BE2C (cell line): Measurements from ENCODE around the gene SLC4A4.

ENCODE experiments used
- DNase-seq: peaks from one replicate; pipeline ENCODE4 v3.0.0-alpha.2; 2020
- H3K27me3 ChIP-seq: fragments of 250-450 bp; sonication (Bioruptor Pico); 2 replicates; pipeline ENCODE4 v1.5.1; 2020; ENCODE audit warnings: mild to moderate bottlenecking
- H3K36me3 ChIP-seq: fragments of 250-450 bp; sonication (Bioruptor Pico); 2 replicates; pipeline ENCODE4 v1.5.1; 2020; ENCODE audit warnings: mild to moderate bottlenecking
- H3K4me1 ChIP-seq: fragments of 250-450 bp; sonication (Bioruptor Pico); 2 replicates; pipeline ENCODE4 v1.5.1; 2020
- H3K4me3 ChIP-seq: 2 replicates; pipeline ENCODE4 v1.5.1; 2011; ENCODE audit warnings: low read depth, low read length
- H3K9me3 ChIP-seq: fragments of 250-450 bp; sonication (Bioruptor Pico); 2 replicates; pipeline ENCODE4 v1.5.1; 2020
- TF ChIP-seq, protein P1 (sequence below): IDR thresholded peaks from 2 replicates; pipeline ENCODE4 v1.5.1; 2012; ENCODE audit warnings: mild to moderate bottlenecking, low read depth, low read length

Gene SLC4A4

DNA sequence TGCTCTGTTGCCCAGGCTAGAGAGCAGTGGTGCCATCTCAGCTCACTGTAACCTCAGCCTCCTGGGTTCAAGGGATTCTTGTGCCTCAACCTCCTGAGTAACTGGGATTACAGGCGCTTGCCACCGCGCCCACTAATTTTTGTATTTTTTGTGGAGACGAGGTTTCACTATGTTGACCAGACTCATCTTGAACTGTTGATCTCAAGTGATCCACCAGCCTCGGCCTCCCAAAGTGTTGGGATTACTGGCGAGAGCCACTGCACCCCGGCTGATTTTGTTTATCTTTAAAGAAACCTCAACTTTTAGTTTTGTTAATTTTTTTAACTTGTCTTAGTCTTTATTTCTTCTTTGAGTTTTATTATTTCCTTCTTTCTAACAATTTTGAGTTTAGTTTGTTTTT is 163.2 kb downstream of the SLC4A4 start:
- TF ChIP-seq, protein P1, sequence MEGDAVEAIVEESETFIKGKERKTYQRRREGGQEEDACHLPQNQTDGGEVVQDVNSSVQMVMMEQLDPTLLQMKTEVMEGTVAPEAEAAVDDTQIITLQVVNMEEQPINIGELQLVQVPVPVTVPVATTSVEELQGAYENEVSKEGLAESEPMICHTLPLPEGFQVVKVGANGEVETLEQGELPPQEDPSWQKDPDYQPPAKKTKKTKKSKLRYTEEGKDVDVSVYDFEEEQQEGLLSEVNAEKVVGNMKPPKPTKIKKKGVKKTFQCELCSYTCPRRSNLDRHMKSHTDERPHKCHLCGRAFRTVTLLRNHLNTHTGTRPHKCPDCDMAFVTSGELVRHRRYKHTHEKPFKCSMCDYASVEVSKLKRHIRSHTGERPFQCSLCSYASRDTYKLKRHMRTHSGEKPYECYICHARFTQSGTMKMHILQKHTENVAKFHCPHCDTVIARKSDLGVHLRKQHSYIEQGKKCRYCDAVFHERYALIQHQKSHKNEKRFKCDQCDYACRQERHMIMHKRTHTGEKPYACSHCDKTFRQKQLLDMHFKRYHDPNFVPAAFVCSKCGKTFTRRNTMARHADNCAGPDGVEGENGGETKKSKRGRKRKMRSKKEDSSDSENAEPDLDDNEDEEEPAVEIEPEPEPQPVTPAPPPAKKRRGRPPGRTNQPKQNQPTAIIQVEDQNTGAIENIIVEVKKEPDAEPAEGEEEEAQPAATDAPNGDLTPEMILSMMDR = no peak

DNA sequence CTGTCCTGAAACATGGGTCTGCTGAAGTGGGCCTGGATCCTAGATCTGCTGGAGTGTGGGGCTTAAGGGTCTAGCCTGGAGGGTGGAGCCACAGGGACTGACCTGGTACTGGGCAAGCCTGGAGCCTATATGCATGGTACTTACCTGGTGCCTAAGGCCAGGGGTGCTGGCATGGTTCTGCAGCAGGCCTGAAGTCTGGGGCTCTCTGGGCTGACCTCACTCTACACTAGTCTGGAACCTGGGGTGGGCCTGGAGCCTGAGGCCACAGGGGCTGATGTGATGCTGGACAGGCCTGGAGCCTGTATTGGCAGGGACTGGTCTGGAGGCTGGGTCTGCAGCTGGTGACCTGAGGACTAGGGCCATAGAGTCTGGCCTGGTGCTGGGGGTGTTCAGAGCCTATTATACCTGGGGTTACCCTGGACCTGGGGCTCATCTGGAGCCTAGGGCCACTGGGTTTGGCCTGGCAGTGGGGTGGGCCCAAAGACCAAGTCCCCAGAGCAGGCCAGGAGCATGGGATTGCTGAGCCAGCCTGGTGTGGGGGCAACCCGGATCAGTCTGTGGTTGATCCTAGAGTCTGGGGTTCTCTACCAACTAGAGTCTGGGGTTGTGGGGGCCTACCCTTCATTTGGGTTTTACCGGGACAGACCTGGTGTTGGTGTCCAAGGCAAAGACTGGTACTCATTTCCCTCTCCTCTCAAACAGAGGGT is 179.6 kb downstream of the SLC4A4 start:
- Histone ChIP-seq H3K9me3 (no peaks in the 10 kb centered on the region), H3K27me3 (no peaks in the 10 kb centered on the region), H3K4me1 (no peaks in the 10 kb centered on the region), H3K4me3 (no peak overlapping the region), H3K36me3 (no peaks in the 10 kb centered on the region)
- DNase-seq = no peak
- TF ChIP-seq, protein P1 = no peak

More for the DNA sequence above, 163.2 kb downstream of the SLC4A4 start:
- no peak for DNase-seq
- Histone ChIP-seq H3K36me3 (no peaks in the 10 kb centered on the region), H3K4me1 (no peaks in the 10 kb centered on the region), H3K27me3 (no peaks in the 10 kb centered on the region), H3K9me3 (no peaks in the 10 kb centered on the region), H3K4me3 (no peak overlapping the region)

DNA sequence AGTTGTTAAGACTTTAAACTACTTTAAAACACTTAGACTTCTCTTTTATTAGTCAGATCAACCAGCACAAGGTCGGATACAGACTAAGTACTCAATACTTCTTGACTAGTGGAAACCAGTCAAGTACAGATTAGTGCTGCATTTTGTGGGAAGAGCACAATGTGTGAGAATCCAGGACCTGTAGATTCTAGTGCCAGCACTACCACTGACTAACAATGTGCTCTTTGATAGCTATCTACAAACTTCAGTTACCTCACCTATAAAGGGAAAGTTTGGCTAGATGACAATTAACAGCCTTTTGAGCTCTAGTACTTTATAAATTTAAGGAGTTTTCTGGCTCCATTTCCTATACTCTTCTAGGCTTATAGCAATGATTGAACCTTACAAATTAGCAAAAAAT is 181.5 kb downstream of the SLC4A4 start:
- Histone ChIP-seq H3K4me1 (no peaks in the 10 kb centered on the region), H3K9me3 (no peaks in the 10 kb centered on the region), H3K36me3 (no peaks in the 10 kb centered on the region), H3K4me3 (no peak overlapping the region), H3K27me3 (no peaks in the 10 kb centered on the region)
- TF ChIP-seq, protein P1 = no peak
- DNase-seq = no peak

DNA sequence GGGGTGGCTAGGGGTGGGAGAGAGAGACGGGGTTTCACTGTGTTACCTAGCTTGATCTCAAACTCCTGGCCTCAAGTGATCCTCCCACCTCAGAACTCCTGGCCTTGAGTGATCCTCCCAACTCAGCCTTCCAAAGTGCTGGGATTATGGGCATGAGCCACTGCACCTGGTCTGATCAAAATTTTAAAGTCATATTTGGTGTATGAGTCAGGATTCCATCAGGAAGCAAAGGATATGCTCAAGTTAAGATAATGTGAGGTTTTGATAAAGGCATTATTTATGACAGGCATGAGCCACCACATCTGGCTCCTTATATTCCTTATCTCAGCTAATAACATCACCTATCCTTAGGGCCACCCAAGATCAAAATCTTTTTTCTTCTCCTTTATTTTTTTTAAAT is 182.0 kb downstream of the SLC4A4 start:
- no peaks in the 10 kb centered on the region for H3K36me3 ChIP-seq
- DNase-seq = no peak
- no peaks in the 10 kb centered on the region for H3K27me3 ChIP-seq
- TF ChIP-seq, protein P1 = no peak
- no peaks in the 10 kb centered on the region for H3K4me1 ChIP-seq
- H3K4me3 ChIP-seq = no peak overlapping the region
- H3K9me3 ChIP-seq = no peaks in the 10 kb centered on the region

DNA sequence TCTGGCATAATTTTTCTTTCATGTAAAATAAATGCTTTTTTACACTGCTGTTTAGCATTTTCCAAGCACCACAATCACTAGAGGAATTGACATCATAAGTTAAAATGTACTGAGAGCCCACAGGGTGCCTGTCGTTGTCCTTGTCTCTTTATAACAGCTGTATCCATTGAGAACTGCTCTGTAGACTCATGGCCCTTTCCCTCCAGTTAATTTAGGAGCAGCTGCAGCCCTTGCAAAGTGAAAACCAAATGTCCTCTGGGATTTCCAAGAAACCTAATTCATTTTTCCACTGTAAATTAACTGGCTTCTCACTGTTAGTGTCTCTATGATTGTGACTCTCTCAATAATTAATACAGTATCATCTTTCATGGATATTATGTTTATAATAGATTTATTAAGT is 185.9 kb downstream of the SLC4A4 start:
- H3K9me3 ChIP-seq = no peaks in the 10 kb centered on the region
- DNase-seq = no peak
- H3K4me3 ChIP-seq = no peak overlapping the region
- TF ChIP-seq, protein P1 = no peak
- no peaks in the 10 kb centered on the region for H3K36me3 ChIP-seq
- H3K4me1 ChIP-seq = no peaks in the 10 kb centered on the region
- no peaks in the 10 kb centered on the region for H3K27me3 ChIP-seq

DNA sequence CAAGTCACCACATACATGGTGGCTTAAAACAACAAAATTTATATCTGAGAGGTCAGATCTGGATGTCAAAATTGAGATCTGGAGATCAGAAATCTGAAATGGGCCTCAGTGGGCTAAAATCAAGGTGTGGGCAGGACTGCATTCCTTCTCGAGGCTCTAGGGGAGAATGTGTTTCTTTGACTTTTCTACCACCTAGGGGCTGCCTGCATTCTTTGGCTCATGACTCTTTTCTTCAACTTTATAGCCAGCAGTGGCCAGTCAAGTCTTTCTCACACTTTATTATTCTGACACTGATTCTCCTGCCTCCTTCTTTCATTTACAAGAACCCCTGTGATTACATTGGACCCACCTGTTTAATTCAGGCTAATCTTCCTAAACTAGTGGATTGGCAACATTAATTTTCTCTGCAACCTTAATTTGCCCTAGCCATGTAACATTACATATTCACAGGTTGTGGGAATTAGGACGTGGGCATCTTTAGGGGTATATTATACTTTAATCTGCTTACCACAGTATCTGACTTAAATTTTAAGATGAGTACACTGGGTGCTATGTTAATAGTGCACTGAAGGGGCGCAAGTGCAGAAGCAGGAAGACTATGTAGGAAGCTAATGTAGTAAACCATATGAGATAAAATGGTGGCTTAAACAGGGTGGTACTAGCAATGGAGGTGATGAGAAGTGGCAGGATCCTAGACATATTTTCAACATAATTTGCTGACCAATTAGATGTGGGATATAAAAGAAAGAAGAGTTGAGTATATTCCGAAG is 188.0 kb downstream of the SLC4A4 start:
- Histone ChIP-seq H3K9me3 (no peaks in the 10 kb centered on the region), H3K4me3 (no peak overlapping the region), H3K36me3 (no peaks in the 10 kb centered on the region), H3K4me1 (no peaks in the 10 kb centered on the region), H3K27me3 (no peaks in the 10 kb centered on the region)
- TF ChIP-seq, protein P1 = peak; percentile 15; the same call in 1 of the 2 replicates
- DNase-seq = no peak
